Measurements from ENCODE around the gene EDDM13. TPM values are rescaled to one million over a fixed set of nuclear protein-coding genes. Genes with fewer than 3 reads are reported as not detected.

Gene EDDM13
- total RNA-seq, 1 experiment from 2014 or later, result not detected

Other genes starting within 250 kb of the EDDM13 start
- 84.2 and 95.4 TPM in 2 replicates for gene ZNF787, start 151.5 kb upstream of the EDDM13 start, total RNA-seq (2014; rRNA removed; shearing (Covaris generic))
- 60.9 and 63.4 TPM in 2 replicates for gene ZNF444, start 131.5 kb upstream of the EDDM13 start, total RNA-seq (2014; rRNA removed; shearing (Covaris generic))
- gene GALP, start 96.7 kb upstream of the EDDM13 start, total RNA-seq (2014; rRNA removed; shearing (Covaris generic)), result not detected in 2 replicates
- gene ZSCAN5B, start 75.0 kb upstream of the EDDM13 start, total RNA-seq (2014; rRNA removed; shearing (Covaris generic)), result not detected in 2 replicates
- gene ZSCAN5C, start 70.5 kb upstream of the EDDM13 start, total RNA-seq (2014; rRNA removed; shearing (Covaris generic)), result not detected in 2 replicates
- 6.0 and 12.9 TPM in 2 replicates for gene ZSCAN5A, start 42.1 kb downstream of the EDDM13 start, total RNA-seq (2014; rRNA removed; shearing (Covaris generic))
- gene ZNF582, start 120.8 kb downstream of the EDDM13 start, total RNA-seq (2014; rRNA removed; shearing (Covaris generic)), result 1.1 and 2.8 TPM in 2 replicates
- gene ZNF583, start 131.6 kb downstream of the EDDM13 start, total RNA-seq (2014; rRNA removed; shearing (Covaris generic)), result 0.55 and 1.7 TPM in 2 replicates
- gene ZNF667, start 204.6 kb downstream of the EDDM13 start, total RNA-seq (2014; rRNA removed; shearing (Covaris generic)), result not detected in 2 replicates
- not detected in 2 replicates for gene ZNF471, start 235.1 kb downstream of the EDDM13 start, total RNA-seq (2014; rRNA removed; shearing (Covaris generic))

All from H7 (cell line).